ENCODE results near the gene SULT6B1. TPM values are rescaled to one million over a fixed set of nuclear protein-coding genes. Genes with fewer than 3 reads are reported as not detected.
"Not testable (repeated sequence)": the region's sequence is repeated elsewhere in the genome, so short reads cannot be mapped to it uniquely, and the experiment has no call there.

Gene SULT6B1
- total RNA-seq, 2 experiments from 2014 or later: not detected

- no peak overlapping the region for H3K4me3 Mint-ChIP-seq
- ChIA-PET CTCF (interaction anchor here (0.7 kb wide), 1 partner anchor 43 kb away, joined by 3 read pairs; no protein-coding TSS in a partner anchor), POLR2A (no interaction called here)
- H3K4me1 Mint-ChIP-seq (ENCODE audit: low read depth): peaks cover 20% of the 10 kb centered on the region
- peaks cover 76% of the 10 kb centered on the region for H3K36me3 Mint-ChIP-seq
- peaks cover 33% of the 10 kb centered on the region for H3K9me3 Mint-ChIP-seq
- intact Hi-C loops (cut with micrococcal nuclease): no loop called here
- no peaks in the 10 kb centered on the region for H3K27me3 Mint-ChIP-seq
- peak overlapping the region; percentile 5 for H3K27ac Mint-ChIP-seq
- no peak for DNase-seq
Observed at GRCh38 chr2:37211939-37212338, 23.5 kb upstream of the SULT6B1 start.

GRCh38 chr2:37211212-37211611, 22.7 kb upstream of the SULT6B1 start:
- intact Hi-C loops (cut with micrococcal nuclease): no loop called here

GRCh38 chr2:37206760-37207159, 18.3 kb upstream of the SULT6B1 start:
- intact Hi-C loops (cut with micrococcal nuclease); CTCF ChIA-PET; H3K27me3 Mint-ChIP-seq; POLR2A ChIA-PET; DNase-seq; H3K4me3 Mint-ChIP-seq; H3K27ac Mint-ChIP-seq: not testable (repeated sequence)
- peaks cover 43% of the 10 kb centered on the region for H3K9me3 Mint-ChIP-seq
- peaks cover 20% of the 10 kb centered on the region for H3K4me1 Mint-ChIP-seq (ENCODE audit: low read depth)
- peaks cover 90% of the 10 kb centered on the region for H3K36me3 Mint-ChIP-seq

More at GRCh38 chr2:37211212-37211611, 22.7 kb upstream of the SULT6B1 start:
- H3K27me3 Mint-ChIP-seq: no peaks in the 10 kb centered on the region
- POLR2A ChIA-PET: no interaction called here
- no peak for DNase-seq
- CTCF ChIA-PET: no interaction called here
- H3K36me3 Mint-ChIP-seq: peaks cover 75% of the 10 kb centered on the region
- H3K4me3 Mint-ChIP-seq: no peak overlapping the region
- H3K27ac Mint-ChIP-seq: no peak overlapping the region
- peaks cover 22% of the 10 kb centered on the region for H3K4me1 Mint-ChIP-seq (ENCODE audit: low read depth)
- H3K9me3 Mint-ChIP-seq: peaks cover 38% of the 10 kb centered on the region

- Mint-ChIP-seq H3K9me3 (peaks cover 43% of the 10 kb centered on the region), H3K36me3 (peaks cover 86% of the 10 kb centered on the region), H3K27me3 (no peaks in the 10 kb centered on the region), H3K27ac (no peak overlapping the region), H3K4me1 (ENCODE audit: low read depth) (peaks cover 27% of the 10 kb centered on the region), H3K4me3 (no peak overlapping the region)
- intact Hi-C loops (cut with micrococcal nuclease): no loop called here
- DNase-seq: no peak
- ChIA-PET POLR2A (no interaction called here), CTCF (no interaction called here)
Observed at GRCh38 chr2:37205689-37206341, 17.3 kb upstream of the SULT6B1 start.

GRCh38 chr2:37205071-37205661, 16.7 kb upstream of the SULT6B1 start:
- Mint-ChIP-seq H3K4me1 (ENCODE audit: low read depth) (peaks cover 33% of the 10 kb centered on the region), H3K9me3 (peaks cover 41% of the 10 kb centered on the region), H3K36me3 (peaks cover 85% of the 10 kb centered on the region)
- intact Hi-C loops (cut with micrococcal nuclease); CTCF ChIA-PET; H3K27ac Mint-ChIP-seq; H3K4me3 Mint-ChIP-seq; DNase-seq; POLR2A ChIA-PET; H3K27me3 Mint-ChIP-seq: not testable (repeated sequence)

GRCh38 chr2:37203708-37204107, 15.2 kb upstream of the SULT6B1 start:
- DNase-seq: no peak
- CTCF ChIA-PET: no interaction called here
- Mint-ChIP-seq H3K4me3 (no peak overlapping the region), H3K27me3 (no peaks in the 10 kb centered on the region), H3K9me3 (peaks cover 27% of the 10 kb centered on the region), H3K4me1 (ENCODE audit: low read depth) (peaks cover 36% of the 10 kb centered on the region), H3K27ac (no peak overlapping the region), H3K36me3 (peaks cover 70% of the 10 kb centered on the region)
- intact Hi-C loops (cut with micrococcal nuclease): no loop called here
- POLR2A ChIA-PET: interaction anchor here (0.6 kb wide), 1 partner anchor 38 kb away, joined by 4 read pairs; no protein-coding TSS in a partner anchor

- Mint-ChIP-seq H3K27me3 (no peaks in the 10 kb centered on the region), H3K4me1 (ENCODE audit: low read depth) (peaks cover 31% of the 10 kb centered on the region), H3K27ac (peak overlapping the region; percentile 64), H3K4me3 (no peak overlapping the region), H3K9me3 (peaks cover 8% of the 10 kb centered on the region), H3K36me3 (peaks cover 51% of the 10 kb centered on the region)
- POLR2A ChIA-PET: interaction anchor here (1.5 kb wide), 1 partner anchor 30 kb away, joined by 7 read pairs; the partner anchor contains the start of genes CEBPZ and NDUFAF7
- intact Hi-C loops (cut with micrococcal nuclease): loop anchor here (2.0 kb wide), 1 partner anchor 43 kb away; no protein-coding TSS in a partner anchor
- peak; percentile 45 for DNase-seq
- CTCF ChIA-PET: no interaction called here
Observed at GRCh38 chr2:37201766-37202165, 13.3 kb upstream of the SULT6B1 start.

GRCh38 chr2:37201208-37201607, 12.7 kb upstream of the SULT6B1 start:
- Mint-ChIP-seq H3K36me3 (peaks cover 49% of the 10 kb centered on the region), H3K4me1 (ENCODE audit: low read depth) (peaks cover 31% of the 10 kb centered on the region), H3K27me3 (peaks cover 2% of the 10 kb centered on the region), H3K27ac (peak overlapping the region; percentile 18), H3K9me3 (peaks cover 5% of the 10 kb centered on the region), H3K4me3 (no peak overlapping the region)
- no peak for DNase-seq
- ChIA-PET POLR2A (interaction anchor here (1.5 kb wide), 1 partner anchor 31 kb away, joined by 7 read pairs; the partner anchor contains the start of genes CEBPZ and NDUFAF7), CTCF (interaction anchor here (1.1 kb wide), 1 partner anchor 34 kb away, joined by 4 read pairs; no protein-coding TSS in a partner anchor)
- intact Hi-C loops (cut with micrococcal nuclease): loop anchor here (2.0 kb wide), 1 partner anchor 44 kb away; no protein-coding TSS in a partner anchor

GRCh38 chr2:37198681-37199065, 10.2 kb upstream of the SULT6B1 start:
- no peak overlapping the region for H3K27ac Mint-ChIP-seq
- H3K27me3 Mint-ChIP-seq: peaks cover 2% of the 10 kb centered on the region
- H3K4me3 Mint-ChIP-seq: no peak overlapping the region
- CTCF ChIA-PET: interaction anchor here (1.3 kb wide), 1 partner anchor 30 kb away, joined by 3 read pairs; no protein-coding TSS in a partner anchor
- H3K9me3 Mint-ChIP-seq: peaks cover 3% of the 10 kb centered on the region
- DNase-seq: no peak
- intact Hi-C loops (cut with micrococcal nuclease): no loop called here
- H3K36me3 Mint-ChIP-seq: peaks cover 27% of the 10 kb centered on the region
- POLR2A ChIA-PET: interaction anchor here (0.9 kb wide), 1 partner anchor 42 kb away, joined by 3 read pairs; the partner anchor contains the start of gene EIF2AK2
- peaks cover 35% of the 10 kb centered on the region for H3K4me1 Mint-ChIP-seq (ENCODE audit: low read depth)

- peak within 1 kb of the TSS; percentile 98 for H3K27ac Mint-ChIP-seq
Observed at GRCh38 chr2:37196320-37197195, 8.1 kb upstream of the SULT6B1 start, which contains the start of gene CEBPZOS. TSS of gene CEBPZOS (plus strand) at chr2:37196496. CDS start at chr2:37199705, 3,209 bp downstream.

GRCh38 chr2:37195862-37196319, 7.4 kb upstream of the SULT6B1 start:
- H3K9me3 Mint-ChIP-seq, H3K36me3 Mint-ChIP-seq, H3K27me3 Mint-ChIP-seq, DNase-seq, POLR2A ChIA-PET: not testable (repeated sequence)
- CTCF ChIA-PET: interaction anchor here (0.7 to 0.8 kb wide), 2 partner anchors 27 to 460 kb away, joined by 3 to 4 read pairs; no protein-coding TSS in a partner anchor
- Mint-ChIP-seq H3K4me3 (peak overlapping the region; percentile 99), H3K4me1 (ENCODE audit: low read depth) (peaks cover 23% of the 10 kb centered on the region), H3K27ac (peak overlapping the region; percentile 98)
- intact Hi-C loops (cut with micrococcal nuclease): loop anchor here (1.0 to 2.0 kb wide), 3 partner anchors 27 to 112 kb away; partner anchors contain the start of genes EIF2AK2, GPATCH11 and HEATR5B

More at GRCh38 chr2:37196320-37197195, 8.1 kb upstream of the SULT6B1 start, which contains the start of gene CEBPZOS:
- Mint-ChIP-seq H3K4me1 (ENCODE audit: low read depth) (peaks cover 29% of the 10 kb centered on the region), H3K36me3 (peaks cover 13% of the 10 kb centered on the region), H3K9me3 (no peaks in the 10 kb centered on the region), H3K27me3 (peaks cover 2% of the 10 kb centered on the region), H3K4me3 (peak within 1 kb of the TSS; percentile 99)
- intact Hi-C loops (cut with micrococcal nuclease): loop anchor here (1.0 to 2.0 kb wide), 4 partner anchors 28 to 112 kb away; partner anchors contain the start of genes CEBPZ, EIF2AK2, GPATCH11 and HEATR5B
- CTCF ChIA-PET: interaction anchor here (0.9 kb wide), 2 partner anchors 11 to 167 kb away, joined by 3 to 4 read pairs; no protein-coding TSS in a partner anchor
- DNase-seq: peak; percentile 93
- POLR2A ChIA-PET: interaction anchor here (0.6 to 1.3 kb wide), 5 partner anchors 35 to 181 kb away, joined by 3 to 6 read pairs (median 3); partner anchors contain the start of genes CEBPZ, EIF2AK2, NDUFAF7 and PRKD3

Measured in activated CD4-positive, alpha-beta memory T cell treated with anti-CD3 and anti-CD28 coated beads for 36 hours (primary cell).